Sigmoid colon (tissue), 7 donors: Measurements from ENCODE around the gene NUB1. TPM values are rescaled to one million over a fixed set of nuclear protein-coding genes. Genes with fewer than 3 reads are reported as not detected.

ENCODE experiments used
- DNase-seq: peaks from one replicate; pipeline ENCODE4 v3.0.0-alpha.2; 2019
- H3K27ac ChIP-seq, 4 donors: fragments of 200-600 bp; sonication (generic); one replicate each; pipeline ENCODE4 v1.5.1; 2016 to 2019; ENCODE audit warnings: mild to moderate bottlenecking in 1 of 4
- H3K27me3 ChIP-seq, 3 donors: fragments of 200-600 bp; sonication (generic); one replicate each; pipeline ENCODE4 v1.5.1; 2019; ENCODE audit warnings: mild to moderate bottlenecking in 1 of 3
- H3K36me3 ChIP-seq, 4 donors: fragments of 200-600 bp; sonication (generic); one replicate each; pipeline ENCODE4 v1.5.1; 2016 to 2019
- H3K4me1 ChIP-seq, 4 donors: fragments of 200-600 bp; sonication (generic); one replicate each; pipeline ENCODE4 v1.5.1; 2017 to 2019
- H3K4me3 ChIP-seq, 4 donors: fragments of 200-600 bp; sonication (generic); one replicate each; pipeline ENCODE4 v1.5.1; 2017 to 2019; ENCODE audit warnings: mild to moderate bottlenecking in 2 of 4, moderate library complexity in 1 of 4
- H3K9me3 ChIP-seq, 4 donors: fragments of 200-600 bp in 3 of 4; sonication (generic) in 3 of 4; one replicate each; pipeline versions ENCODE4 v1.5.1 to v1.6.1; 2013 to 2019
- CTCF ChIP-seq, 4 experiments: fragments of 450-650 bp in 3 of 4; fragments of 200-600 bp in 1 of 4; IDR thresholded peaks; one replicate each; pipeline ENCODE4 v1.5.1; 2016 to 2019; ENCODE audit warnings: antibody characterized with exemption in 4 of 4, mild to moderate bottlenecking in 3 of 4, moderate library complexity in 2 of 4
- EP300 ChIP-seq, 4 donors: sonication (generic); formaldehyde crosslinking; IDR thresholded peaks; one replicate each; pipeline ENCODE4 v1.6.1; 2017; ENCODE audit warnings: antibody characterized with exemption in 4 of 4
- POLR2A ChIP-seq, 2 donors: fragments of 450-650 bp; IDR thresholded peaks; one replicate each; pipeline ENCODE4 v1.6.1; 2016; ENCODE audit warnings: antibody characterized with exemption in 2 of 2, mild to moderate bottlenecking in 2 of 2, moderate library complexity in 2 of 2
- POLR2AphosphoS5 ChIP-seq, 4 donors: sonication (generic); formaldehyde crosslinking; IDR thresholded peaks; one replicate each; pipeline ENCODE4 v1.6.1; 2017; ENCODE audit warnings: antibody characterized with exemption in 4 of 4
- WGBS, 2 donors: extraction: QIAGEN DNeasy Blood & Tissue Kit; methylation state at CpG; one replicate each; pipeline ENCODE4 v1.1.7; 2013; 5-methylcytosine and 5-hydroxymethylcytosine counted together
- intact Hi-C: fragments of 100-400 bp; cut with DNase I; formaldehyde crosslinking; loops from one replicate; pipeline ENCODE4 v1.15.1; 2023
- polyA plus RNA-seq, 3 donors: library from polyadenylated mRNA; stranded (reverse); fragments of 200-250 nt; gene quantifications; one replicate each; pipeline ENCODE4 v1.2.3, GENCODE V29; 2013
- total RNA-seq, 4 donors: library from RNA; depleted of rRNA; stranded (reverse); fragments of >200 nt; gene quantifications; one replicate each; pipeline ENCODE4 v1.1.0, GENCODE V29; 2016
- donor health status: healthy with polysubstance abuse.
- donor health status: Bipolar disorder and iron deficiency.
- donor health status: healthy.

The NUB1 gene
- total and polyA plus RNA-seq, 7 donors, result 36.6 to 73.8 (median 50.1) TPM

GRCh38 chr7:151312831-151313809, 28.5 kb upstream of the NUB1 start:
- DNase-seq, result no peak
- 64 to 77% methylated on average over 8 of the region's 8 CpGs for WGBS, 2 donors
- H3K36me3 ChIP-seq, result no peaks in the 10 kb centered on the region
- peaks cover 0 to 2% (median 0%) of the 10 kb centered on the region in 4 donors for H3K9me3 ChIP-seq
- peaks cover 0 to 14% (median 4%) of the 10 kb centered on the region in 4 donors for H3K4me1 ChIP-seq
- no peak overlapping the region for H3K27ac ChIP-seq
- H3K27me3 ChIP-seq, result no peaks in the 10 kb centered on the region
- no peak overlapping the region for H3K4me3 ChIP-seq
- no peak for TF ChIP-seq POLR2A (IDR thresholded peaks at IDR 0.05)
- TF ChIP-seq CTCF (IDR thresholded peaks at IDR 0.05), result no peak
- intact Hi-C loops, result loop anchor here (10.0 kb wide), 1 partner anchor 442 kb away; no protein-coding TSS in a partner anchor

GRCh38 chr7:151313857-151314256, 27.8 kb upstream of the NUB1 start:
- Histone ChIP-seq H3K36me3 (no peaks in the 10 kb centered on the region), H3K9me3 (peaks cover 0 to 2% (median 0%) of the 10 kb centered on the region in 4 donors), H3K27ac (no peak overlapping the region), H3K27me3 (no peaks in the 10 kb centered on the region), H3K4me1 (peaks cover 0 to 14% (median 4%) of the 10 kb centered on the region in 4 donors), H3K4me3 (no peak overlapping the region)
- no peak for TF ChIP-seq CTCF (IDR thresholded peaks at IDR 0.05)
- no peak for TF ChIP-seq EP300 (IDR thresholded peaks at IDR 0.05)
- no peak for TF ChIP-seq POLR2AphosphoS5 (IDR thresholded peaks at IDR 0.05)
- TF ChIP-seq POLR2A (IDR thresholded peaks at IDR 0.05), result no peak
- WGBS, 2 donors, result 41 to 59% methylated on average over 10 of the region's 10 CpGs
- intact Hi-C loops, result loop anchor here (10.0 kb wide), 1 partner anchor 441 kb away; no protein-coding TSS in a partner anchor
- peak; percentile 72 for DNase-seq

GRCh38 chr7:151314401-151314800, 27.2 kb upstream of the NUB1 start:
- intact Hi-C loops, result loop anchor here (10.0 kb wide), 1 partner anchor 440 kb away; no protein-coding TSS in a partner anchor
- no peaks in the 10 kb centered on the region for H3K27me3 ChIP-seq
- no peak overlapping the region for H3K4me3 ChIP-seq
- no peak for TF ChIP-seq CTCF (IDR thresholded peaks at IDR 0.05)
- TF ChIP-seq POLR2A (IDR thresholded peaks at IDR 0.05), result no peak
- TF ChIP-seq EP300 (IDR thresholded peaks at IDR 0.05), result no peak
- TF ChIP-seq POLR2AphosphoS5 (IDR thresholded peaks at IDR 0.05), result no peak
- 49 to 51% methylated on average over 6 of the region's 6 CpGs for whole genome bisulfite sequencing, 2 donors
- H3K36me3 ChIP-seq, result no peaks in the 10 kb centered on the region
- H3K4me1 ChIP-seq, result peaks cover 0 to 14% (median 4%) of the 10 kb centered on the region in 4 donors
- H3K27ac ChIP-seq, result no peak overlapping the region
- DNase-seq, result no peak
- peaks cover 0 to 2% (median 0%) of the 10 kb centered on the region in 4 donors for H3K9me3 ChIP-seq

- peaks cover 0 to 14% (median 4%) of the 10 kb centered on the region in 4 donors for H3K4me1 ChIP-seq
- H3K4me3 ChIP-seq, result no peak overlapping the region
- H3K36me3 ChIP-seq, result no peaks in the 10 kb centered on the region
- peak; percentile 84 for DNase-seq
- H3K9me3 ChIP-seq, result peaks cover 0 to 2% (median 0%) of the 10 kb centered on the region in 4 donors
- intact Hi-C loops, result loop anchor here (1.0 to 10.0 kb wide), 3 partner anchors 35 to 440 kb away; no protein-coding TSS in a partner anchor
- TF ChIP-seq POLR2A (IDR thresholded peaks at IDR 0.05) (no peak), CTCF (IDR thresholded peaks at IDR 0.05) (peak; percentile 41 to 87 (median 82)), EP300 (IDR thresholded peaks at IDR 0.05) (no peak), POLR2AphosphoS5 (IDR thresholded peaks at IDR 0.05) (no peak)
- no peak overlapping the region for H3K27ac ChIP-seq
- 26% methylated on average over 13 of the region's 13 CpGs for WGBS, 2 donors
- H3K27me3 ChIP-seq, result no peaks in the 10 kb centered on the region
These were observed 26.5 kb upstream of the NUB1 start for GRCh38 chr7:151315038-151315655.
